Measurements from ENCODE around the gene PGLYRP3.

Gene PGLYRP3, protein sequence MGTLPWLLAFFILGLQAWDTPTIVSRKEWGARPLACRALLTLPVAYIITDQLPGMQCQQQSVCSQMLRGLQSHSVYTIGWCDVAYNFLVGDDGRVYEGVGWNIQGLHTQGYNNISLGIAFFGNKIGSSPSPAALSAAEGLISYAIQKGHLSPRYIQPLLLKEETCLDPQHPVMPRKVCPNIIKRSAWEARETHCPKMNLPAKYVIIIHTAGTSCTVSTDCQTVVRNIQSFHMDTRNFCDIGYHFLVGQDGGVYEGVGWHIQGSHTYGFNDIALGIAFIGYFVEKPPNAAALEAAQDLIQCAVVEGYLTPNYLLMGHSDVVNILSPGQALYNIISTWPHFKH
- long read RNA-seq = 0 reads

DNA sequence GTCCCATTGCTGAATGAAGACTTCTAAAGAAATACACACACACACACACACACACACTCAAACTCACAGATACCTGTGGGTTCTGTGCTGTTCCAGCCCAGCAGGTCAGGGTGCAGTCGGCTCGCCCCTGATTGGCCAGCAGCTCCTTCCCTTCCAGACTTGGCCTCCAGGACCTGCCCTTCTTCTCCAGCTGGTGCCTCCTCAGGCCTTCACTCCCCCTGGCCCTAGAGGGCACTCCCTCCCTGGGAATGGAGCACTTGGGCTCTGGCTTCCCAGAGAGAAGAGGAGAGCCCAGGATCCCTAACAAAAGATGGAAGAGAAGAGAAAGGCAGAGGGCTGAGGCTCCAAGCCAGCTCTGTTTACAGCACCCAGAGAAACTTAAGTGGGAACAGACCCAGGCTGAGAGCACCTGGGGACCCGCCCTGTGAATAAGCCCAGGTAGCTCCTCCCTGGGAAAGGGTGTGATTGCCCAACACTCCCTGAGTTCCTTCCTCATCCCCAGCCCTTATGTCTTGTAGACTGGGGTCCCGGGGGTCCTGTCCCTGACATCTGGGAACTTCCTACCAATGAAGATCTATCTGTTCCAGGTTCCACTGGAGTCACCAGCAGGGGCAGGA, at the start of gene PGLYRP3:
Gene PGLYRP3 (minus strand): TSS at position 383 of the 617 bp plus-strand sequence. CDS start 2,287 bp downstream, outside the sequence.
- TF ChIP-seq, protein P1, sequence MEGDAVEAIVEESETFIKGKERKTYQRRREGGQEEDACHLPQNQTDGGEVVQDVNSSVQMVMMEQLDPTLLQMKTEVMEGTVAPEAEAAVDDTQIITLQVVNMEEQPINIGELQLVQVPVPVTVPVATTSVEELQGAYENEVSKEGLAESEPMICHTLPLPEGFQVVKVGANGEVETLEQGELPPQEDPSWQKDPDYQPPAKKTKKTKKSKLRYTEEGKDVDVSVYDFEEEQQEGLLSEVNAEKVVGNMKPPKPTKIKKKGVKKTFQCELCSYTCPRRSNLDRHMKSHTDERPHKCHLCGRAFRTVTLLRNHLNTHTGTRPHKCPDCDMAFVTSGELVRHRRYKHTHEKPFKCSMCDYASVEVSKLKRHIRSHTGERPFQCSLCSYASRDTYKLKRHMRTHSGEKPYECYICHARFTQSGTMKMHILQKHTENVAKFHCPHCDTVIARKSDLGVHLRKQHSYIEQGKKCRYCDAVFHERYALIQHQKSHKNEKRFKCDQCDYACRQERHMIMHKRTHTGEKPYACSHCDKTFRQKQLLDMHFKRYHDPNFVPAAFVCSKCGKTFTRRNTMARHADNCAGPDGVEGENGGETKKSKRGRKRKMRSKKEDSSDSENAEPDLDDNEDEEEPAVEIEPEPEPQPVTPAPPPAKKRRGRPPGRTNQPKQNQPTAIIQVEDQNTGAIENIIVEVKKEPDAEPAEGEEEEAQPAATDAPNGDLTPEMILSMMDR (IDR thresholded peaks at IDR 0.05; ENCODE audit: insufficient read depth, low read length) = no peak
- Histone ChIP-seq H3K27ac (replicated peaks) (no peak within 1 kb of the TSS), H3K4me3 (replicated peaks; ENCODE audit: insufficient read depth, low read length) (no peak within 1 kb of the TSS), H3K27me3 (ENCODE audit: insufficient read depth, poor library complexity, severe bottlenecking) (no peaks in the 10 kb centered on the region)
- DNase-seq (ENCODE audit: low read depth in 1 of 2, low spot score in 1 of 2) = no peak

DNA sequence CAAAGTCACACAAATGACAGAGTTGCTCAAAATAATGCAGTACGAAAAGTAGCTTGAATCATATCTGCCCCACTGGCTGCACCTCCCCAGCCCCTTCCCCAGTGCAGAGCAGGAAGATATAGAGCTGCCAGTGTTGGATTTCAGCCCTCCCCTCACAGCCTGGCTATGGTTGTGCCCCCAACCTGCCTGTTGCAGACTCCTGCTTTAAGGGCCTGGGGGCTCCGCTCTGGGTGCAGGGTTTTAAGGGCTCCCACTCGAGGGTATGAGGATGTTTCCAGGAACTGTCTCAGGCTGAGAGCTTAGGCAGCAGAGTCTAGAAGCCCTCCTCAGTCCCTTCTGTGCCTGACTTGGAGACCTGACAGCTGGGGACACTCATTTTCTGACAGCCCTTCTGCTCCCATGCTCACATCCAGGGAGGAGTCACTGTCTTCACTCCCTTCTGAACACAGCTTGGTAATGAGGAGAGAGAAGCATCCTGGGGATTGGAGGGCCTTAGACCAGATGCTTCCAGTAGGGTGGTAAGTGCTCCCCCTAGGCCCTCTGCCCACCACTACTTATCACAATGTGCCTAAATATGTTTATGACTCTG, 49.5 kb upstream of the PGLYRP3 start:
- Histone ChIP-seq H3K27ac (replicated peaks) (peak overlapping the region; percentile 91), H3K4me3 (replicated peaks; ENCODE audit: insufficient read depth, low read length) (no peak overlapping the region), H3K27me3 (ENCODE audit: insufficient read depth, poor library complexity, severe bottlenecking) (no peaks in the 10 kb centered on the region)
- TF ChIP-seq GABPA (IDR thresholded peaks at IDR 0.05; ENCODE audit: low read depth) (no peak), SPI1 (IDR thresholded peaks at IDR 0.05; ENCODE audit: borderline replicate concordance, low read depth) (no peak), POLR2AphosphoS5 (IDR thresholded peaks at IDR 0.05; ENCODE audit: low read depth) (no peak)
- TF ChIP-seq, protein P2, sequence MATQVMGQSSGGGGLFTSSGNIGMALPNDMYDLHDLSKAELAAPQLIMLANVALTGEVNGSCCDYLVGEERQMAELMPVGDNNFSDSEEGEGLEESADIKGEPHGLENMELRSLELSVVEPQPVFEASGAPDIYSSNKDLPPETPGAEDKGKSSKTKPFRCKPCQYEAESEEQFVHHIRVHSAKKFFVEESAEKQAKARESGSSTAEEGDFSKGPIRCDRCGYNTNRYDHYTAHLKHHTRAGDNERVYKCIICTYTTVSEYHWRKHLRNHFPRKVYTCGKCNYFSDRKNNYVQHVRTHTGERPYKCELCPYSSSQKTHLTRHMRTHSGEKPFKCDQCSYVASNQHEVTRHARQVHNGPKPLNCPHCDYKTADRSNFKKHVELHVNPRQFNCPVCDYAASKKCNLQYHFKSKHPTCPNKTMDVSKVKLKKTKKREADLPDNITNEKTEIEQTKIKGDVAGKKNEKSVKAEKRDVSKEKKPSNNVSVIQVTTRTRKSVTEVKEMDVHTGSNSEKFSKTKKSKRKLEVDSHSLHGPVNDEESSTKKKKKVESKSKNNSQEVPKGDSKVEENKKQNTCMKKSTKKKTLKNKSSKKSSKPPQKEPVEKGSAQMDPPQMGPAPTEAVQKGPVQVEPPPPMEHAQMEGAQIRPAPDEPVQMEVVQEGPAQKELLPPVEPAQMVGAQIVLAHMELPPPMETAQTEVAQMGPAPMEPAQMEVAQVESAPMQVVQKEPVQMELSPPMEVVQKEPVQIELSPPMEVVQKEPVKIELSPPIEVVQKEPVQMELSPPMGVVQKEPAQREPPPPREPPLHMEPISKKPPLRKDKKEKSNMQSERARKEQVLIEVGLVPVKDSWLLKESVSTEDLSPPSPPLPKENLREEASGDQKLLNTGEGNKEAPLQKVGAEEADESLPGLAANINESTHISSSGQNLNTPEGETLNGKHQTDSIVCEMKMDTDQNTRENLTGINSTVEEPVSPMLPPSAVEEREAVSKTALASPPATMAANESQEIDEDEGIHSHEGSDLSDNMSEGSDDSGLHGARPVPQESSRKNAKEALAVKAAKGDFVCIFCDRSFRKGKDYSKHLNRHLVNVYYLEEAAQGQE (IDR thresholded peaks at IDR 0.05; ENCODE audit: insufficient replicate concordance, low read depth) = no peak
- TF ChIP-seq, protein P1 (IDR thresholded peaks at IDR 0.05; ENCODE audit: insufficient read depth, low read length) = no peak
- DNase-seq (ENCODE audit: low read depth in 1 of 2, low spot score in 1 of 2) = no peak

DNA sequence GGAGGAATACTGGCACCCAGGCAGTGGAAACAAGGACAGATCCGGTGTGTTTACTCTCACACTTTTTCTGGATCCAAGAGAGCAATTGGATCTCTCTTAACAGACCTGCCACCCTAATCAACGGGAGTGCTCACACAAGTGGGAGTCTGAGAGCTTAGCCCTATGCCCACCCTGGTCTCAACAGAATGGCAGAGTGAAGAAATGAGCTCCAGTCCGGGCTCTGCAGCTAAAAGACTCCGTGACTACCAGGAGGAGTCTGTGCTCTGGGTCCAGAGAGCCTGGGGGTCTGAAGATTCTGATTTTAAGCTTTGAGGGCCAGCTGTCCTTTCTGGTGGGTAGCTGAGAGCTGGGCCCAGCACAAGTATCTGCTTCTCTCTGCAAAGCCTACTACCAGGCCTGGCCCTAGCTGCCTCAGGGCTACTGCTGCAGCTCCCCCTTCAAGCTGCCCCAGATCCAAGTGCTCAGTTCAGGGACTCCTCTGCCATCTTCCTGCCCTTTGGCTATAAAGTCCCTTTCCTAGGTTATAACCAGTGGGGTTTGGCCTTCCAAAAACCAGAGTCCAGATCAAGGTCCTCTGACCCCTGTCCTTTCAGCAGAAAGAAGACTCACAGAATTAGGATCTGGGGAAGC, 48.8 kb upstream of the PGLYRP3 start:
- no peak for TF ChIP-seq GABPA (IDR thresholded peaks at IDR 0.05; ENCODE audit: low read depth)
- no peak for TF ChIP-seq POLR2AphosphoS5 (IDR thresholded peaks at IDR 0.05; ENCODE audit: low read depth)
- TF ChIP-seq SPI1 (IDR thresholded peaks at IDR 0.05; ENCODE audit: borderline replicate concordance, low read depth) = no peak
- TF ChIP-seq, protein P2 (IDR thresholded peaks at IDR 0.05; ENCODE audit: insufficient replicate concordance, low read depth) = no peak
- TF ChIP-seq, protein P1 (IDR thresholded peaks at IDR 0.05; ENCODE audit: insufficient read depth, low read length) = no peak
- no peak for DNase-seq (ENCODE audit: low read depth in 1 of 2, low spot score in 1 of 2)
- no peaks in the 10 kb centered on the region for H3K27me3 ChIP-seq (ENCODE audit: insufficient read depth, poor library complexity, severe bottlenecking)
- H3K27ac ChIP-seq (replicated peaks) = peak overlapping the region; percentile 91
- H3K4me3 ChIP-seq (replicated peaks; ENCODE audit: insufficient read depth, low read length) = no peak overlapping the region

All from HL-60 (cell line).